Inferior parietal cortex (tissue), 1 donor: ENCODE results near the gene SNF8.

Experiments
- DNase-seq: peaks from one replicate; pipeline ENCODE4 v3.0.0-alpha.2; 2016; ENCODE audit errors: extremely low spot score

SNF8 gene

DNA sequence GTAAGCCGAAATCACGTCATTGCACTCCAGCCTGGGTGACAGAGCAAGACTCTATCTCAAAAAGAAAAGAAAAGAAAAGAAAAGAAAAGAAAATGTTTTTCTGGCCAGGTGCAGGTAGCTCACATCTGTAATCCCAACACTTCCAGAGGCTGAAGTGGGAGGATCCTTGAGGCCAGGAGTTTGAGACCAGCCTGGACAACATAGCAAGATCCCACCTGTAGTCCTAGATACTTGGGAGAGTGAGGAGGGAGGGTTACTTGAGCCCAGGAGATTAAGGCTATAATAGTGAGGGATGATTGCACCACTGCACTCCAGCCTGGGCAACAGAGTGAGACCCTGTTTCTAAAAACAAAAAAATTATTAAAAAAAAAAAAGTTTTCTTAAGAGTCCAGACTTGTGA, 54.6 kb downstream of the SNF8 start:
- no peak for DNase-seq

GRCh38 chr17:48883171-48883570, 61.5 kb downstream of the SNF8 start:
- no peak for DNase-seq

GRCh38 chr17:48882272-48882671, 62.4 kb downstream of the SNF8 start:
- DNase-seq = no peak
